SIG-M5 treated with dmso at 0.1 percent for 504 hours (cell line): Measurements from ENCODE around the gene SH2D3C.
A peak's percentile ranks its signal among the peaks of the same experiment; 100 is the strongest.

Experiments
- DNase-seq: peaks from one replicate; lab custom pipeline; 2025; ENCODE audit not compliant: unreplicated experiment; lab: John Stamatoyannopoulos, UW

The SH2D3C gene

DNA sequence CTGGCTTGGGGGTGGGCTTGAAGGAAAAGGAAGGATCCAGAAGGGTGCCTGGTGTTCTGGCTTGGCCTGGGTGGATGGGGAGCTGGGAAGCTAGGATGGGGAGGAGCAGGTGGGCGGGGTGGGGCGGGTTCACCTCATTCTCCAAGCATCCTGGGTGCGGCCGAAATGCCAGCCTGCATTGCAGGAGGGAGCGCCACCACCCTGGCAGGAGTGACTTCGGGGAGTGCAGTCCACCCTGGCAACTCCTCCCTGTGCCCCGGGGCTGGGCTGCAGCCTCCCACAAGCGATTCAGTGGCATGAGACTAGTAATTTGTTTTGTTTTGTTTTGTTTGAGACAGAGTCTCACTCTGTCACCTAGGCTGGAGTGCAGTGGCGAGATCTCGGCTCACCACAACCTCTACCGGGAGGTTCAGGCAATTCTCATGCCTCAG, 57.1 kb downstream of the SH2D3C start:
- DNase-seq = peak; percentile 9

DNA sequence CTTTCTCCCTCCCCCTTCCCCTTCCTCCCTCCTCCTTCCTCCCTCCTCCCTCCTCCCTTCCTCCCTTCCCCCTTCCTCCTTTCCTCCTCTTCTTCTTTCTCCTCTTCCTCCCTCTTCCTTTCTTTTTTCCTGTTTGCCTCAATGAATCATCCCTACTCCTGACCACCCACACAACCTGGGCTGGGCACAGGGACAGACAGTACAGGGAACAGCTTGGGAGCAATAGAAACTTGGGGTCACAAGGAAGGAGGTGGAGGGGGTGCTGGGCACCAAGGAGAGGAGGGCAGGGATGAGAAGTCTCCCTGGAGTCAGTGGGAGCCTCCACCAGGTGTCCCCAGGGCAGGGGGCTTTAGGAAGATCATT, 57.6 kb downstream of the SH2D3C start:
- DNase-seq = no peak

DNA sequence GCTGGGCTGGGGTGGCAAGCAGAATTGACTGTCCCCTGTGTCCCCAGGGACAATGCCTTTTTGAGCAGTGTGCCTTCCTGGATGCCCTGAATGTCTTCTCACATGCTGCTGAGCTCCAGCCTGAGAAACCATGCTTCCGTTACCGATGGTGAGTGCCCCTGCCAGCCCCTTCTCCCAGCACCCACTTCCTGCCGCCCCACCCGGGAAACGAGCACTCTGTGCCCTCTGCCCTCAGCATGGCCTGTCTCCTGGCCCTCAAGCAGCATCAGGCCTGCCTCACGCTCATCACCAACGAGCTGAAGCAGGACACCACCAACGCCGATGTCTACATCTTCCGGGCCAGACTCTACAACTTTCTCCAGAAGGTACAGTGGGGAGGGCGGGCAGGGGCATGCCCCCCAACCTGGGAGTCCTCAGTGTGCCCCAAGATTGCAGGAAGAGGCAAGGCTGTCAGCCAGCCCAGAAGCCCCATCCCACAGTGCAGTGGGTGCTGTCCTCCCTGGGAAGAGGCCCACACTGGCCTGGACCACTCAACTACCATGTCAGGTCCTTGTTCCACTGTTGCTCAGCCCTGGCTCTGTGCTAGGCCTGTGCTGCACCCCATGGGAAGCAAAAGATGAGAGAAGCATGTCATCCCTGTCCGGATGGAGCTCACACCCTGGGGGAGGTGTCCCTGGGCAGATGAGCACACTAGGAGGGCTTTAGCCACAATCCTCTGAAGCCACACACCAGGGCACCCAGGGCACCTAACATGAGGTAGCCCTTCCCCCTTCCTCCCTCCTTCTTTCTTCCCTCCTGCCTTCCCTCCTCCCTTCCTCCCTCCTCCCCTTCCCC, 58.2 kb downstream of the SH2D3C start:
- DNase-seq = no peak

DNA sequence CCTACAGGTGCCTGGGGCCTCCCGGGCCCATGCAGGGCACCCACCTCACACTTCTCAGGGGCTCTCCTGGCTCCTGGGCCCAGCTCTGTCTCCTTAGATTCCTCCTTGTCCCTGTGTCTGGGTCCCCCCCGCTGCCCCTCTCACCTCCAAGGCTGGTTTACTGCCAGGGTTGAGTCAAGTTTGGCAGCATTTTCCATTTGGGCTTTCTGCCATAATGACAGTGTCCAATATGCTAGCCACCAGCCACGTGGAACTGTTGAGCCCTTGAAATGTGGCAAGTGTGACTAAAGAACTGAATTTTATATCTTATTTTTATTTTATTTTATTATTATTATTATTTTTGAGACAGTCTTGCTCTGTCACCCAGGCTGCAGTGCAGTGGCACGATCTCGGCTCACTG, 60.7 kb downstream of the SH2D3C start:
- no peak for DNase-seq

DNA sequence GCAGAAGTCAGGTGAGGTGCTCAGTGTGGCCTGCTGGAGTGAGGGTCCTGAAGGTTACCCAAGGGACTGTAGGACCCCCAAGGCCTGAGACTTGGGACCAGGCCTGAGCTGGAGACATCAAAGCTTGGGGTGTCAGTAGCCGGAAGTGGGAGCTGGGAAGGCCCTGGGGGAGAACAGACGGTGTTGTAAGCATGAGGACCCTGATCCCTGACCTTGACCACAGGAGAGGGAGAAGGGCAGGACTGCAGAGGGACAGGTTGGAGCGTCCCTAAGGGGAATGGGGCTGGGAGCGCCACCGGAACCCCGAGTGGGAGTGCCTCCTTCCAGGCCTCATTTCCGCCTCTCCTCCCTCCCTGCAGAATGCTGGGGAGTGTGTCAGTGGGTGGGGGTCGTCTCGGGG, 62.1 kb downstream of the SH2D3C start:
- no peak for DNase-seq

DNA sequence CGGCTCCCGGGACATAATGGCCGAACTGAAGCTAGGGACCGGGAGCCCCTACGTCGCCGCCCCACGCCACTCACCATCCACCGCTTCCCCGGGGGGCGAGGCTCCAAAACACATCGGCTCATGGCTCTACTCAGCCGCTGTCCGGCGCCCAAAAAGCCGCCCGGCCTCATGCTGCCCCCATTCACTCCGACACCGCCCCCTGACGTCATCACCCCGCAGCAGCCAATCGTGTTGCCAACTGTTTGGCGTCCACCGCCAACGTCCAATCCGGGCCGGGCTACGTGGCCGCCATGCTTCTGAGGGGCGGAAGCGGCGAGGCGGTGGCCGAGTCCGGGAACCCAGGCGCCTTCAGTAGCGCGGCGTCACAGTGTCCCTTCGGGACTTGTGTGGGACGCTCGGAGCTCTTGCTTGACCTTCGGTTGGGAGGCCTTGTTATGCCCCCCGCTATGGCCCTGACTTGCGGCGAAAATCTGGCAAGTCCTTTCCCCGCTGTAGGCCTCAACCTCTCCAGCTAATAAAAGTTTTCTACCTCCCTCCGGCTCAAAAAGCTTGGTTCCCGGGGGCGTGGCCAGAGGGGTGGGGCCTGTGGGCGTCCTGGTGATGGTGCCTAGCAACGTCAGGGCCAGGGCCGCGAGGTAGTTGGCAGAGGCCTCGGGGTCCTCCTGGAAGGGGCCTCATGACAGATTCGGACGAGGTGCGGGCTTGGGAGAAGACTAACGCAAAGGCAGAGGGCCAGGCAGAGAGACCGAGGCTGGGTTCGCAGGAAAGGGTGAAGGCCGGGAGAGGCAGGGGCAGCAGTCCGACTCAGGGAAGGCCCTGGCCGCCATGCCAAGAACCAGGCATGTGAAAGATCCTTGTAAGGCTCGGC, 62.8 kb downstream of the SH2D3C start, which contains the start of the genes PTRH1 and TTC16:
TSS of gene PTRH1 (minus strand) at position 194 of the 868 bp plus-strand sequence. CDS start at position 170, 24 bp downstream.
TSS of gene TTC16 (plus strand) at position 610 of the 868 bp plus-strand sequence. CDS start at position 677, 67 bp downstream.
- DNase-seq = peak; percentile 90

DNA sequence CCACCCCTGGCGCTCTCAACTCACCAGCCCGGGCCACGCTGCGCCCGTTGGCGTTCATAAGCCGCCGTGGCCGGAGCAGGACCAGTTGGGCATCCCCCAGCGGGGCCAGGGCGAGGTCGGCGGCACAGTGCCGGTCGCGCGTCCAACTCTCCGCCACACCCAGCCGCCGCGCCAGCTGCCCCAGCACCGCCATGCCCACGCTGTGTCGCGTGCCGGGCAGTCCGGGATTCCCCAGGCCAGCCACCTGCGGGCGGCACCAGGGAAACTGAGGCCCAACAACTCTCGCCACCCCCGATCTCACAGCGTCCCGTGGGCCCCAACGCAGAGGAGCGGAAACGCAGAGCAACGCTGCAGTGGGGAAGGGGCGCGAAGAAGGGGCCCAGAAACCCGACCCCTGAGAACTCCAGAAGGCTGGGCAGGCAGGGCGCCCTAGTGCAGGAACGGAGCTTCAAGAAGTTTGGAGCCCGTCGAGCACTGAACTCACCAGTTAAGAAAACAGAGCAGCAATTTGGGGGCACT, 63.5 kb downstream of the SH2D3C start:
- no peak for DNase-seq

DNA sequence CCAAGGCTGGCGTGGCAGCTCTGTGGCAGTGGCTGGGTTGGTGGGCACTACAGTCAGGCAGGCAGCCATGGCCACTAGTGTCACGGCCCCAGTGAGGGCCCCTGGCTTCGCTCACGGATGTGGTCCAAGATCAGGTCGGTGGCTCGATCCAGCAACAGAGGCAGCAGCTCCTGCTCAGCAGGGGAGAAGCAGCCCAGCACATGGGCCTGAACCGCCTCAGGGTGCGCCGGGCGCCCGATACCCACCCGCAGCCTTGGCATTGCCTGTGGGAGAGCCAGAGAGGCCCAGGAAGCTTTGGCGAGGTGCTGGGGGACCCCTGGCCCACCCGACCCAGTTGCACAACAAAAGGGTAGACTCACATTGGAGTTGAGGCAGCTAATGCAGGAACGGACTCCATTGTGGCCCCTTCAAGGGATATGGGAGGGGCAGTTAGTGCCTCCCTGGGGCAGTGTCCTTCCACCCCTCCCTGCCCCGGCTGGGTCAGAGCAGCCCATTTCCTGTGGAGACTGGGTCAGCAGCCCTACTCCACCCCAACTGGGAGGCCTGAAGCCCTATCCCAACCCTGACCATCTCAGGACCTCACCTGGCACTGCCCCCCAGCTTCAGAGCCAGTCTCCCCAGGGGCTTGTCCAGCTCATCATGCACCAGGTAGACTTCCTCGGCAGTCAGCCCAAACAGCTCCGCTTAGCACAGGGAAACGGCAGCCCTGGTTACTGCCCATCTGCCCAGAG, 64.3 kb downstream of the SH2D3C start:
- no peak for DNase-seq

DNA sequence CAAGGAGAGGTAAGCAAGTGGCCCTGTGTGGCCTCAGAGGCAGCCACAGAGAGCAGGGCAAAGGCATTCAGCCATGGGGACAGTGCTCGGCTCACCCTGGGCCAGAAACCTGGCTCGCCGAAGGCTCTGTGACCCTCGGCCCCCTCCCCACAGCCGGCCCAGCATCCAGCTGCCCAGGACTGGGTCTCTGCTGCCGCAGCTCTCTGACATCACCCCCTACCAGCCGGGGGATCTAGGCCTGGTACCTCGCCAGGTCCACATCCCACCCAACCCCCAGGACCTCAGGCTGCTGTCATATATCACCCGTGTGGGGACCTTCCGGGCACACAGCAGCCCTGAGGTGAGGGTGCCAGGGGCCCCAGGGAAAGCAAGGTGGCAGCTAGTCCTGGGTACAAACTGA, 65.6 kb downstream of the SH2D3C start:
- no peak for DNase-seq

DNA sequence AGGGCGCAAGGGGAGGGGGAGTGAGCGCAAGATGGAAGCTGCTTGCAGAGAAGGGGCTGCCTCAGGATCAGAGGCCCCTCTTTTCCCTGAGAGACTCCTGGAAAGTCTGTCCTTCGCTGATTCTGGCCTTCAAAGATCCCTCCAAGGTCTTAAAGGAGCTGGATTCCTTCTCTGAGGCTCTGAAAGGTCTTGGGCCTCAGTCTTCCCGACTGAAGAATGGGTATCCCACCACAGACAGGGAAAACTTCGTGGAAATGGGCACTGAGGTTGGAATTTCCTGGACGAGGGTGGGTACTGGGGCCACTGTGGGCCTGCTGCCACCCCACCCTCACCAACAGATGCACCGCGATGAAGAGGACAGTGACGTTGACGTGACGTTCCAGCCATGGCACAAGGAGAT, 66.1 kb downstream of the SH2D3C start:
- no peak for DNase-seq

DNA sequence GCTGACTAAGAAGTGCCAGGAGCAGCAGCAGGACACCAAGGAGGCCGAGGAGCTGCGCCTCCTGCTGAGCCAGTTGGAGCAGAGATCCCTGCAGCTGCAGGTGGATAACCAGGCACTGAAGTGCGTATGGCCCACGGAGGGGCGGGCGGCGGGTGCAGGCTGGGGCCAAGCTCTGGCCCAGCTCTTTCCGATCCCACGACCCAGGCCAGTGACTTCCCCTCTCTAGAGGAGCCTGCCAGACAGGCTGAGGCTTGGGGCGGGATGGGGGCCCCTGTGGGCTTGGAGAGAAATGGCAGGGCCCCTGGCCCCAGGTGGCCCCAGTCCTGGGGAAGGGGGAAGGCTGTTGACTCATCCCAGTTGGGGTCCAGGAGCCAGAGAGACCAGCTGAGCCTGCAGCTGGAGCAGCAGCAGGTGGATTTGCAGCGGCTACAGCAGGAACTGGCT, 66.6 kb downstream of the SH2D3C start:
- DNase-seq = no peak

DNA sequence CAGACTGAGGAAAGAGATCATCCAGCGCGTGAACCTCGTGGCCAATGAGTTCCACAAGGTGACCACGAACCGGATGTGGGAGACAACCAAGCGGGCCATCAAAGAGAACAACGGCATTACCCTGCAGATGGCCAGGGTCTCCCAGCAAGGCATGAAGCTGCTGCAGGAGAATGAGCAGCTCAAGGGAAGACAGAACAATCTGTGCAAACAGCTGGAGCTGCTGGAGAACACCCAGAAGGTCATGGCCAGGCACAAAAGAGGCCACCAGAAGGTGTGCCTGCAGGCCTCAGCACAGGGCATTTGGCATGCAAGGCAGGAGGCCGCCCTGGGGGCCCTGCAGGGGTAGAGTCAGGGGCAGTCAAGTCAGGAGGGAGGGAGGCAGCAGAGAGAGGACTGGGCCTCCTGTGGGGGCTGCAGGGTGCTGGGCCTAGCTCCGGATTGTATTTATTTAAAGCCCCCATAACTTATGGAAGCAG, 67.2 kb downstream of the SH2D3C start:
- no peak for DNase-seq

DNA sequence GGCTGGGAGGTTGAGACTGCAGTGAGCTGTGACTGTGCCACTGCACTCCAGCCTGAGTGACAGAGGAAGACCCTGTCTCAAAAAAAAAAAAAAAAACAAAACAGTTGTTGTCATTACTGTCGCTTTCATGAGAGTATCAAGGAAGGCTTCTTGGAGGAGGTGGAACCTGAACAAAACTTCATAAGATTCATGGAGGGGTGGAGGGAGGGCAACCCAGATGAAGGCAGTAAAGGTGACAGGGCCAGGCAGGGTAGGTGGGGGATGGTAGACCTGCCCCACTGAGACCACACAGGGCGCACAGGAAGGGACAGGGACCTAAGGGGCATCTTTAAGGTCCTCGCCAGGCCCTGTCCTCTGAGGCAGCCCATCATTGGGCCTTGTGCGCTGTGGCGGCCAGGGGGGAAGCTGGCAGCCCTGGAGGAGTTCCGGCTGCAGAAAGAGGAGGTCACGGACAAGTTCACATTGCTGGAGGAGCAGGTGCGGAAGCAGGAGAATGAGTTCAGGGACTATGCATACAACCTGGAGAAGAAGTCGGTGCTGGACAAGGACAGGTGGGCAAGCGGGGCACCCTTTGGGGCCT, 68.2 kb downstream of the SH2D3C start:
- no peak for DNase-seq

DNA sequence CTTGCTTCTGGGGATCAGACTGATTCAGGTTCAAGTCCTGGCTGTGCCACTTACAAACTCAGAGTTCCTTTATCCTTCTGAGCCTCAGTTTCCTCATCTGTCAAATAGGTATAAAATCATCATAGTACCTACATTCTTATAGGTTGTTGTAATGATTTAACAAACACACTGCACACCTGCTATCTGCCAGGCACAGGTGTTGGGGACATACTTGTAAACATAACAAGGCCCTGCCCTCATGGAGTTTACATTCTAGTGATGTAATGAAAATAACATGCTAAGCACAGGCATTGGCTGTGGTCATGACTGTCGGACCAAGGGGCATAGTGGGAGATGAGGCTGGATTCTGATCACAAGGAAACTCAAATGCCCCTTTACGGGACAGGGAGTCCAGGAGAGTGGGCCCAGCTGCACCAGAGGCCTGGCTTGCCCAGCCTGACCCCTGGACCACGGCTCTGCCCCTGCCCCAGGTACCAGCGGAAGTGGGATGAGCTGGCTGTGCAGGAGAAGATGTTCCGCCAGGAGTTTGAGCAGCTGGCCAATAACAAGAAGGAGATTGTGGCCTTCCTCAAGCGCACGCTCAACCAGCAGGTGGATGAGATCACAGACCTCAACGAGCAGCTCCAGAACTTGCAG, 69.4 kb downstream of the SH2D3C start:
- DNase-seq = no peak

DNA sequence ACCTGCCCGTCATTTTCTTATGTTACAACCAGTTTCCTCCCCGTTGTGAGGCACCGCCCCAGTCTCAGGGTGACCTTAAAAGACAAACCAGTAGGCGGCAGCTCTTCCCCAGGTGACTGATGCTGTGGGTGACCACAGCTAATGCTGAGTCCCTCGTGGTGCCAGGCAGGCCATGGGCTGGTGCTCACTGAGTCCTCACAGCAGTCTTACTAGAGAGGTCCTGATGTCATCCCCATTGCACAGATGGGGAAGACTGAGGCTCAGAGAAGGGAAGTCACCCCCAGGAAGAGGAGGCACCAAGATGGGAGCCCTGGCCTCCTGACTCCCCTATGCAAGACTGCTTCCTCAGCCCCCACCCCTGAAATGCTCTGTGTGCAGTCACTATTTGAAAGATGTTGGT, 70.7 kb downstream of the SH2D3C start:
- peak; percentile 6 for DNase-seq

DNA sequence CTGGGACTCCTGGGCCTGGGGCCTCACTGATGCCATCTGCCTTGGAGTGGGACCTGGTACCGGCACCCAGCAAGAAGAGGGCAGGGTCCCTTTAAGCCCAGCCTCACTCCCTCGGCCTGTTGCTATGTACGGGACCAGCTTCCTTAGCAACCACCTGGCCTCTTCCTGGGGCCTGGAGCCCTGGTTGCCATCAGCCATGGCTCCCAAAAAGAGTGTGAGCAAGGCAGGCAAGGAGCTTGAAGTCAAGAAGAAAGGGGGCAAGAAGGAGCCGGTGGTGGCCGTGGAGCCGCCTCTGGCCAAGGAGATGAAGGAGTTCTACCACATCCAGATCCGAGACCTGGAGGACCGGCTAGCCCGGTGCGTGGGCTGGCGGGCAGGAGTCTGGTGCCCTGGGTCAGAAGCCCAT, 71.6 kb downstream of the SH2D3C start, which contains the start of gene CFAP157:
TSS of gene CFAP157 (plus strand) at position 153 of the 406 bp plus-strand sequence. CDS start at position 197, 44 bp downstream.
- peak; percentile 10 for DNase-seq

DNA sequence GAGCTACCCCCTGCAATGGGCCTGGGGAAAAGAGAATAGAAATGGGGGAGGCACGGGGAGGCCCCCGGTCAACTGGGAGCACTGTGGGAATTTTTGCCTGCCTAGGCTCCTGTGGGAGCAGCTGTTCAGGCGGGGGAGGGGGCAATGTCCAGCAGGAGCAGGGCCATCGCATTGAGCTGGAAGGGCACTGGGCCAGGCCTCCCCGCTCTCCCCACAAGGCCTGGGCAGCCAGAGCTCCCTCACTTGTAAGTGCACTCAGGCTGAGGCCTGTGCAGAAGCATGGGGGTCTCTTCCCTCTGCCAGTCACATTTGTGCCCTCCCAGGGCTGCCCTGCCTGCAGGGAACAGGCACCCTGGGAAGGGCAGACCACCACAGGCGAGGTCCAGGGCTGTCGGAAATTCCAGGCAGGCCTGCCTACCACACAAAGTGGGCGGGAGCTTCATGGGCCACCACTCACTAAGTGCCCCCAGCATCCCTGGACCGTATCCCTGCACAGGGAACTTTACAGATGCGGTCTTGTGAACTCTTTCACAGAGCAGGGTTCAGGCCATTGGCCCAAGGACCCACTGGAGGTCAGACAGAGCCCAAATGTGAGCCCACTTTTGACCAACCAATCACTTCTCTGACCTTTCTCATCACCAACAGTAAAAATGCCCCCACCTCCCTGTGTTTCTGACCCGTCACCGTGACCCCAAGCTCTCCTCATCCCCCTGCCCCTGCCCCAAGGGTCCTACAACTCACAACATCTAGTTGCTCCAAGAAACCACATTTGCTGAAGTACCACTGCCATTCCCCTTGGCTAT, 72.7 kb downstream of the SH2D3C start:
- DNase-seq = no peak

DNA sequence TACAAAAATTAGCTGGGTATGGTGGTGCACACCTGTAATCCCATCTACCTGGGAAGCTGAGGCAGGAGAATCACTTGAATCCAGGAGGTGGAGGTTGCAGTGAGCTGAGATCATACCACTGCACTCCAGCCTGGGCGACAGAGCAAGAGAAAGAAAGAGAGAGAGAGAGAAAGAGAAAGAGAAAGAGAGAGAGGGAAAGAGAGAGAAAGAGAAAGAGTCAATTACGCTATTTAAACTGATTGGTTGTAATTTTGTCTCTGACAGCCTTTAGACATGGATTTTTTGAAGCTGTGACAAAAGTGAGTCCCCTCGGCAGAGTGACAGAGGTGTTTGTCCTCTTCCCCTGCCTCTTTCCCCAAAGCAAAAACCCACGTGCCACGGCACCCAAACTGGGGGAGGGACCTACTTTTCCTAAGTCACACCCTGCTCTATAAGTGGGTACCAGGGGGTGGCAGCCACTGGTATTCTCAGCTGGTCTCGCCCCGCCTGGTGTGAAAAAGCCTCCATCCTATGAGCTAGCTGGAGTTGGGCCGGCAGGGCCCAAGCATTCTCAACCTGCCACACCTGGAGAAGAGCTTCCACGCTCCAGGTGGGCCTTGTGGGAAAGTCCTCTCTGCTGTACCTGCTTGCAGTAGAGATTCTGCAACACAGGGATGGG, 75.0 kb downstream of the SH2D3C start:
- no peak for DNase-seq
